ENCODE data around the gene ELOB. TPM values are rescaled to one million over a fixed set of nuclear protein-coding genes. Genes with fewer than 3 reads are reported as not detected.

ELOB gene
- total RNA-seq, 2 donors from 2014 or later, result 269 to 518 TPM

GRCh38 chr16:2774161-2774891 lies 2.8 kb downstream of the ELOB start:
- Histone ChIP-seq H3K27ac (no peak overlapping the region), H3K27me3 (replicated peaks; ENCODE audit: insufficient read depth) (no peaks in the 10 kb centered on the region), H3K4me1 (ENCODE audit: control insufficient read depth in 1 of 2, low read depth in 2 of 2) (peaks cover 13 to 31% of the 10 kb centered on the region in 2 donors), H3K4me3 (no peak overlapping the region), H3K36me3 (peaks cover 39% of the 10 kb centered on the region), H3K9me3 (no peaks in the 10 kb centered on the region)
- no peak for ATAC-seq (ENCODE audit: insufficient number of reproducible peaks, low FRiP score, low read depth)
- DNase-seq (ENCODE audit: low spot score), result no peak
- TF ChIP-seq CTCF (IDR thresholded peaks at IDR 0.05), result no peak

GRCh38 chr16:2773188-2773968 lies 3.7 kb downstream of the ELOB start:
- Histone ChIP-seq H3K9me3 (no peaks in the 10 kb centered on the region), H3K4me3 (no peak overlapping the region), H3K27ac (no peak overlapping the region), H3K27me3 (replicated peaks; ENCODE audit: insufficient read depth) (no peaks in the 10 kb centered on the region), H3K4me1 (ENCODE audit: control insufficient read depth in 1 of 2, low read depth in 2 of 2) (peaks cover 8 to 21% of the 10 kb centered on the region in 2 donors), H3K36me3 (peaks cover 47% of the 10 kb centered on the region)
- ATAC-seq (ENCODE audit: insufficient number of reproducible peaks, low FRiP score, low read depth) (no peak), DNase-seq (ENCODE audit: low spot score) (no peak)
- no peak for TF ChIP-seq CTCF (IDR thresholded peaks at IDR 0.05)

- Histone ChIP-seq H3K27ac (no peak overlapping the region), H3K27me3 (replicated peaks; ENCODE audit: insufficient read depth) (no peaks in the 10 kb centered on the region), H3K4me1 (ENCODE audit: control insufficient read depth in 1 of 2, low read depth in 2 of 2) (peaks cover 6 to 16% of the 10 kb centered on the region in 2 donors), H3K36me3 (peaks cover 63% of the 10 kb centered on the region), H3K9me3 (no peaks in the 10 kb centered on the region), H3K4me3 (no peak overlapping the region)
- TF ChIP-seq CTCF (IDR thresholded peaks at IDR 0.05), result no peak
- DNase-seq (ENCODE audit: low spot score), result no peak
- no peak for ATAC-seq (ENCODE audit: insufficient number of reproducible peaks, low FRiP score, low read depth)
Measured at GRCh38 chr16:2771496-2772402, 5.3 kb downstream of the ELOB start.

- H3K4me1 ChIP-seq (ENCODE audit: control insufficient read depth in 1 of 2, low read depth in 2 of 2), result peaks cover 0 to 5% of the 10 kb centered on the region in 2 donors
Measured at GRCh38 chr16:2770057-2770951, 6.8 kb downstream of the ELOB start.

More at GRCh38 chr16:2770057-2770951, 6.8 kb downstream of the ELOB start:
- Histone ChIP-seq H3K36me3 (peaks cover 77% of the 10 kb centered on the region), H3K4me3 (no peak overlapping the region), H3K27ac (no peak overlapping the region), H3K9me3 (no peaks in the 10 kb centered on the region), H3K27me3 (replicated peaks; ENCODE audit: insufficient read depth) (no peaks in the 10 kb centered on the region)
- ATAC-seq (ENCODE audit: insufficient number of reproducible peaks, low FRiP score, low read depth), result no peak
- DNase-seq (ENCODE audit: low spot score), result no peak
- TF ChIP-seq CTCF (IDR thresholded peaks at IDR 0.05), result no peak
